Liver (tissue), 9 donors: ENCODE data around the gene SATB1. TPM values are rescaled to one million over a fixed set of nuclear protein-coding genes. Genes with fewer than 3 reads are reported as not detected.

Source experiments
- DNase-seq: peaks from one replicate; pipeline ENCODE4 v3.0.0-alpha.2; 2017; ENCODE audit warnings: low spot score
- H3K27ac ChIP-seq, 2 donors: one replicate each; pipeline ENCODE4 v1.7.0; 2013; ENCODE audit warnings: inconsistent platforms in 2 of 2, low read length in 2 of 2, control low read depth in 1 of 2, low read depth in 1 of 2, mild to moderate bottlenecking in 1 of 2
- H3K27me3 ChIP-seq, 4 donors: one replicate each; pipeline versions ENCODE4 v1.6.1 to v1.7.0; 2013; ENCODE audit warnings: low read length in 3 of 4, inconsistent platforms in 1 of 4, mild to moderate bottlenecking in 1 of 4, moderate library complexity in 1 of 4; ENCODE audit not compliant: control insufficient read depth in 4 of 4, insufficient read depth in 4 of 4
- H3K36me3 ChIP-seq, 4 donors: one replicate each; pipeline versions ENCODE4 v1.6.1 to v1.7.0; 2013; ENCODE audit warnings: low read length in 3 of 4, mild to moderate bottlenecking in 3 of 4, low read depth in 1 of 4, moderate library complexity in 1 of 4; ENCODE audit not compliant: control insufficient read depth in 4 of 4, insufficient read depth in 3 of 4
- H3K4me1 ChIP-seq, 4 donors: one replicate each; pipeline versions ENCODE4 v1.6.1 to v1.7.0; 2013; ENCODE audit warnings: low read length in 3 of 4, mild to moderate bottlenecking in 3 of 4, moderate library complexity in 1 of 4; ENCODE audit not compliant: control insufficient read depth in 4 of 4, insufficient read depth in 4 of 4
- H3K4me3 ChIP-seq, 3 donors: one replicate each; pipeline versions ENCODE4 v1.6.1 to v1.7.0; 2013; ENCODE audit warnings: low read length in 3 of 3, control low read depth in 1 of 3, low read depth in 1 of 3, mild to moderate bottlenecking in 1 of 3
- H3K9ac ChIP-seq, 2 donors: one replicate each; pipeline ENCODE4 v1.7.0; 2013; ENCODE audit warnings: low read length in 2 of 2, mild to moderate bottlenecking in 2 of 2, moderate library complexity in 2 of 2, control low read depth in 1 of 2, low read depth in 1 of 2
- H3K9me3 ChIP-seq, 4 donors: one replicate each; pipeline versions ENCODE4 v1.6.1 to v1.7.0; 2013; ENCODE audit warnings: low read length in 3 of 4; ENCODE audit not compliant: control insufficient read depth in 4 of 4
- ATF3 ChIP-seq: IDR thresholded peaks from 2 replicates; pipeline ENCODE4 v1.6.1; 2016; ENCODE audit warnings: antibody characterized with exemption
- CTCF ChIP-seq: fragments of 150-350 bp; IDR thresholded peaks from 2 replicates; pipeline ENCODE4 v1.5.1; 2017; ENCODE audit warnings: improper control_type of control experiment, low read depth, low read length; ENCODE audit not compliant: missing input control
- FOXA1 ChIP-seq: IDR thresholded peaks from 2 replicates; pipeline ENCODE4 v1.6.1; 2016; ENCODE audit warnings: antibody characterized with exemption
- FOXA2 ChIP-seq: IDR thresholded peaks from 2 replicates; pipeline ENCODE4 v1.6.1; 2016; ENCODE audit warnings: antibody characterized with exemption
- GABPA ChIP-seq, 2 donors: IDR thresholded peaks in 1 of 2; conservative IDR thresholded peaks in 1 of 2; 2 replicates each; pipeline ENCODE4 v1.6.1; 2016; ENCODE audit warnings: antibody characterized with exemption in 2 of 2, mild to moderate bottlenecking in 1 of 2, moderate library complexity in 1 of 2
- HNF4A ChIP-seq, 2 donors: conservative IDR thresholded peaks; 2 replicates each; pipeline ENCODE4 v1.6.1; 2016; ENCODE audit warnings: antibody characterized with exemption in 2 of 2, mild to moderate bottlenecking in 2 of 2
- HNF4G ChIP-seq: IDR thresholded peaks from 2 replicates; pipeline ENCODE4 v1.6.1; 2016; ENCODE audit warnings: antibody characterized with exemption
- JUND ChIP-seq, 2 donors: IDR thresholded peaks; 2 replicates each; pipeline ENCODE4 v1.6.1; 2016; ENCODE audit warnings: antibody characterized with exemption in 2 of 2
- MAX ChIP-seq: IDR thresholded peaks from 2 replicates; pipeline ENCODE4 v1.6.1; 2016; ENCODE audit warnings: antibody characterized with exemption
- REST ChIP-seq: IDR thresholded peaks from 2 replicates; pipeline ENCODE4 v1.6.1; 2016; ENCODE audit warnings: antibody characterized with exemption, mild to moderate bottlenecking
- RXRA ChIP-seq, 2 donors: IDR thresholded peaks; 2 replicates each; pipeline ENCODE4 v1.6.1; 2017 to 2018; ENCODE audit warnings: antibody characterized with exemption in 2 of 2, mild to moderate bottlenecking in 1 of 2
- TAF1 ChIP-seq: conservative IDR thresholded peaks from 2 replicates; pipeline ENCODE4 v1.6.1; 2016; ENCODE audit warnings: antibody characterized with exemption, mild to moderate bottlenecking
- ZBTB33 ChIP-seq: IDR thresholded peaks from 2 replicates; pipeline ENCODE4 v1.6.1; 2016; ENCODE audit warnings: antibody characterized with exemption
- WGBS: extraction: QIAGEN DNeasy Blood & Tissue Kit; methylation state at CpG from one replicate; pipeline ENCODE4 v1.1.7; 2013; 5-methylcytosine and 5-hydroxymethylcytosine counted together
- polyA plus RNA-seq, 2 donors: library from polyadenylated mRNA; stranded (reverse) in 1 of 2; unstranded in 1 of 2; fragments of 200-250 nt in 1 of 2; fragments of >200 nt in 1 of 2; fragmentation: Nextera tagmentation in 1 of 2; extraction: Ambion mirVana in 1 of 2; gene quantifications; one replicate each; pipeline versions ENCODE4 v1.2.1 to v1.2.3, GENCODE V29; 2013 to 2015
- total RNA-seq, 2 donors: library from RNA; depleted of rRNA; stranded (reverse); fragments of >200 nt; gene quantifications; one replicate each; pipeline ENCODE4 v1.2.3, GENCODE V29; 2014
- donor health status: healthy.
- donor health status: healthy.
- donor health status: healthy.
- donor health status: healthy.
- donor health status: healthy.

SATB1 gene
- total and polyA plus RNA-seq, 4 donors: 4.3 to 23.7 (median 10.5) TPM

GRCh38 chr3:18300916-18301315 is 124.2 kb downstream of the SATB1 start:
- DNase-seq: no peak
- Histone ChIP-seq H3K4me1 (no peaks in the 10 kb centered on the region), H3K36me3 (no peaks in the 10 kb centered on the region), H3K27me3 (no peaks in the 10 kb centered on the region), H3K9ac (no peak overlapping the region), H3K27ac (no peak overlapping the region), H3K9me3 (peaks cover 0 to 6% (median 4%) of the 10 kb centered on the region in 4 donors), H3K4me3 (no peak overlapping the region)
- 81% methylated on average over 3 of the region's 3 CpGs for WGBS
- TF ChIP-seq GABPA (IDR thresholded peaks at IDR 0.05 in 1 of 2, conservative IDR thresholded peaks at IDR 0.05 in 1 of 2): no peak
- no peak for TF ChIP-seq FOXA1
- no peak for TF ChIP-seq HNF4A (conservative IDR thresholded peaks at IDR 0.05)
- TF ChIP-seq CTCF: no peak
- no peak for TF ChIP-seq REST
- no peak for TF ChIP-seq HNF4G
- no peak for TF ChIP-seq JUND (IDR thresholded peaks at IDR 0.05)
- TF ChIP-seq RXRA (IDR thresholded peaks at IDR 0.05): no peak
- no peak for TF ChIP-seq FOXA2

GRCh38 chr3:18297126-18297525 is 128.0 kb downstream of the SATB1 start:
- no peaks in the 10 kb centered on the region for H3K4me1 ChIP-seq
- H3K27ac ChIP-seq: no peak overlapping the region
- TF ChIP-seq ZBTB33 (no peak), GABPA (IDR thresholded peaks at IDR 0.05 in 1 of 2, conservative IDR thresholded peaks at IDR 0.05 in 1 of 2) (no peak), MAX (no peak), ATF3 (no peak), FOXA1 (no peak), JUND (IDR thresholded peaks at IDR 0.05) (no peak), TAF1 (no peak)

More at GRCh38 chr3:18297126-18297525, 128.0 kb downstream of the SATB1 start:
- no peak for DNase-seq
- no peak overlapping the region for H3K9ac ChIP-seq
- no peaks in the 10 kb centered on the region for H3K36me3 ChIP-seq
- H3K9me3 ChIP-seq: peaks cover 0 to 6% (median 4%) of the 10 kb centered on the region in 4 donors
- no peak overlapping the region for H3K4me3 ChIP-seq
- no peaks in the 10 kb centered on the region for H3K27me3 ChIP-seq
